ENCODE data around the gene TTLL4.

TTLL4 gene

DNA sequence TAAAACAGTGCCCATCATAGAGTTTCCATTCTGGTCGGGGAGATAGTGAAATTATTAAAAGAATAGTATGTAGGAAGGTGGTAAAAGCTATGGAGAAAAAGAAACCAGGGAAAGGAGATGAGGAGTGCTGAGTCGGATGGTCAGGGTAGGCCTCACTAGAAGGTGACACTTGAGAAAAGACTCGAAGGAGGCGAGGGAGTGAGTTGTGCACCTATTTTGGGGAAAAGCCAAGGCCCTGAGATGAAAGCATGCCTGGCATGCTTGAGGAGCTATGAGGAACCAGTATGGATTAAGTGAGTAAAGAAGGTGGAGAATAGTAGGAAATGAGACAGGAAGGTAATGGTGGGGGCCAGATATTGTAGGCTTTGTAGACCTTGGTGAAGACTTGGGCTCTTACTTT lies 7.3 kb upstream of the TTLL4 start:
- no peak for TF ChIP-seq TAF1 (IDR thresholded peaks at IDR 0.05; ENCODE audit: low read depth)
- TF ChIP-seq REST (IDR thresholded peaks at IDR 0.05; ENCODE audit: low read depth) = no peak
- TF ChIP-seq RAD21 (IDR thresholded peaks at IDR 0.05; ENCODE audit: low read depth) = no peak
- no peak for TF ChIP-seq CEBPB (IDR thresholded peaks at IDR 0.05)
- no peak for TF ChIP-seq NFIC (IDR thresholded peaks at IDR 0.05)
- TF ChIP-seq FOXM1 (IDR thresholded peaks at IDR 0.05; ENCODE audit: borderline replicate concordance, low read depth) = no peak
- no peak for TF ChIP-seq EP300 (IDR thresholded peaks at IDR 0.05; ENCODE audit: borderline replicate concordance)
- no peak for TF ChIP-seq TCF12 (IDR thresholded peaks at IDR 0.05; ENCODE audit: low read depth)

DNA sequence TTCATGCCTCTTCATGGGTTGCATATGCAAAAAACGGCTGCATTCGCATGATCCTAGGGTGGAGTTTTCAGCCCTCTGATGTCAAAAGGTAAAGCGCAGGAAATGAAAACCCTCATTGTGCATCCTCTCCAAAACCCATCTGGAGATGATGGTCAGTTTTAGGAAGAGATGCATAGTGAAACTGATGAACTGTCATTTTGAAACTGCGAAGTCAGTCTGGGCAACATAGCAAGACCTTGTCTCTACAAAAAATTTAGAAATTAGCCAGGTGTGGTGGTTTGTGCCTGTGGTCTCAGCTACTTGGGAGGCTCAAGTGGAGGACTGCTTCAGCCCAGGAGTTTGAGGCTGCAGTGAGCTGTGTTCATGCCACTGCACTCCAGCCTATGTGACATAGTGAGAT lies 2.5 kb upstream of the TTLL4 start:
- no peak for TF ChIP-seq CEBPB (IDR thresholded peaks at IDR 0.05)
- no peak for TF ChIP-seq FOXM1 (IDR thresholded peaks at IDR 0.05; ENCODE audit: borderline replicate concordance, low read depth)
- no peak for TF ChIP-seq TAF1 (IDR thresholded peaks at IDR 0.05; ENCODE audit: low read depth)
- no peak for TF ChIP-seq REST (IDR thresholded peaks at IDR 0.05; ENCODE audit: low read depth)
- TF ChIP-seq EP300 (IDR thresholded peaks at IDR 0.05; ENCODE audit: borderline replicate concordance) = no peak
- no peak for TF ChIP-seq NFIC (IDR thresholded peaks at IDR 0.05)
- no peak for TF ChIP-seq CREB1 (IDR thresholded peaks at IDR 0.05; ENCODE audit: low read depth)
- TF ChIP-seq, protein P1, sequence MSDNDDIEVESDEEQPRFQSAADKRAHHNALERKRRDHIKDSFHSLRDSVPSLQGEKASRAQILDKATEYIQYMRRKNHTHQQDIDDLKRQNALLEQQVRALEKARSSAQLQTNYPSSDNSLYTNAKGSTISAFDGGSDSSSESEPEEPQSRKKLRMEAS (IDR thresholded peaks at IDR 0.05) = no peak
- no peak for TF ChIP-seq TCF12 (IDR thresholded peaks at IDR 0.05; ENCODE audit: low read depth)
- TF ChIP-seq EGR1 (IDR thresholded peaks at IDR 0.05) = no peak
- no peak for TF ChIP-seq ZBTB7A (IDR thresholded peaks at IDR 0.05; ENCODE audit: low read depth)

- no peak for TF ChIP-seq NFIC (IDR thresholded peaks at IDR 0.05)
- TF ChIP-seq REST (IDR thresholded peaks at IDR 0.05; ENCODE audit: low read depth) = no peak
- TF ChIP-seq EGR1 (IDR thresholded peaks at IDR 0.05) = no peak
- no peak for TF ChIP-seq TEAD4 (IDR thresholded peaks at IDR 0.05)
- no peak for TF ChIP-seq TCF12 (IDR thresholded peaks at IDR 0.05; ENCODE audit: low read depth)
- TF ChIP-seq, protein P2, sequence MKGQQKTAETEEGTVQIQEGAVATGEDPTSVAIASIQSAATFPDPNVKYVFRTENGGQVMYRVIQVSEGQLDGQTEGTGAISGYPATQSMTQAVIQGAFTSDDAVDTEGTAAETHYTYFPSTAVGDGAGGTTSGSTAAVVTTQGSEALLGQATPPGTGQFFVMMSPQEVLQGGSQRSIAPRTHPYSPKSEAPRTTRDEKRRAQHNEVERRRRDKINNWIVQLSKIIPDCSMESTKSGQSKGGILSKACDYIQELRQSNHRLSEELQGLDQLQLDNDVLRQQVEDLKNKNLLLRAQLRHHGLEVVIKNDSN (IDR thresholded peaks at IDR 0.05) = no peak
- TF ChIP-seq, protein P1 (IDR thresholded peaks at IDR 0.05) = no peak
- TF ChIP-seq TAF1 (IDR thresholded peaks at IDR 0.05; ENCODE audit: low read depth) = no peak
- no peak for TF ChIP-seq FOXM1 (IDR thresholded peaks at IDR 0.05; ENCODE audit: borderline replicate concordance, low read depth)
- no peak for TF ChIP-seq EP300 (IDR thresholded peaks at IDR 0.05; ENCODE audit: borderline replicate concordance)
- no peak for TF ChIP-seq ZBTB7A (IDR thresholded peaks at IDR 0.05; ENCODE audit: low read depth)
- no peak for TF ChIP-seq YY1 (IDR thresholded peaks at IDR 0.05; ENCODE audit: low read depth)
- TF ChIP-seq RAD21 (IDR thresholded peaks at IDR 0.05; ENCODE audit: low read depth) = no peak
- no peak for TF ChIP-seq CREB1 (IDR thresholded peaks at IDR 0.05; ENCODE audit: low read depth)
- TF ChIP-seq CEBPB (IDR thresholded peaks at IDR 0.05) = no peak
These were observed 727 bp upstream of the TTLL4 start for GRCh38 chr2:218709908-218710307.

DNA sequence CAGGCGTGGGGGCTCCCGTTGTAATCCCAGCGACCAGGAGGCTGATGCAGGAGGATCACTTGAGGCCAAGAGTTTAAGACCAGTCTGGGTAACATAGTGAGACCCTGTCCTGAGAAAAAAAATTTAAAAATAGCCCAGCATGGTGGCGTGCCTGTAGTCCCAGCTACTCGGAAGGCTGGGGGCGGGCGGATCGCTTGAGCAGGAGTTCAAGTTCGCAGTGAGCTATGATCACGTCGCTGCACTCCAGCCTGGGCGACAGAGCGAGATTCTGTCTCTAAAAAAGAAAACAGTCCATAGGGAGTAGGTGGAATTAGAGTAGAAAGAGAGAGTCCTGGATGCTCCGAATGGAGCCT lies 325 bp upstream of the TTLL4 start:
- TF ChIP-seq NFIC (IDR thresholded peaks at IDR 0.05) (no peak), EP300 (IDR thresholded peaks at IDR 0.05; ENCODE audit: borderline replicate concordance) (no peak), TEAD4 (IDR thresholded peaks at IDR 0.05) (no peak), TAF1 (IDR thresholded peaks at IDR 0.05; ENCODE audit: low read depth) (no peak), YY1 (IDR thresholded peaks at IDR 0.05; ENCODE audit: low read depth) (no peak), EGR1 (IDR thresholded peaks at IDR 0.05) (no peak), REST (IDR thresholded peaks at IDR 0.05; ENCODE audit: low read depth) (no peak), TCF12 (IDR thresholded peaks at IDR 0.05; ENCODE audit: low read depth) (no peak), CEBPB (IDR thresholded peaks at IDR 0.05) (no peak), CREB1 (IDR thresholded peaks at IDR 0.05; ENCODE audit: low read depth) (no peak), FOXM1 (IDR thresholded peaks at IDR 0.05; ENCODE audit: borderline replicate concordance, low read depth) (no peak), ZBTB7A (IDR thresholded peaks at IDR 0.05; ENCODE audit: low read depth) (no peak), RAD21 (IDR thresholded peaks at IDR 0.05; ENCODE audit: low read depth) (no peak)
- TF ChIP-seq, protein P1 (IDR thresholded peaks at IDR 0.05) = no peak
- TF ChIP-seq, protein P2 (IDR thresholded peaks at IDR 0.05) = no peak
